Inferior parietal cortex (tissue), 1 donor: Measurements from ENCODE around the gene GJA3.
A peak's percentile ranks its signal among the peaks of the same experiment; 100 is the strongest.

ENCODE experiments used
- DNase-seq: peaks from one replicate; pipeline ENCODE4 v3.0.0-alpha.2; 2016; ENCODE audit errors: extremely low spot score

GJA3 gene

DNA sequence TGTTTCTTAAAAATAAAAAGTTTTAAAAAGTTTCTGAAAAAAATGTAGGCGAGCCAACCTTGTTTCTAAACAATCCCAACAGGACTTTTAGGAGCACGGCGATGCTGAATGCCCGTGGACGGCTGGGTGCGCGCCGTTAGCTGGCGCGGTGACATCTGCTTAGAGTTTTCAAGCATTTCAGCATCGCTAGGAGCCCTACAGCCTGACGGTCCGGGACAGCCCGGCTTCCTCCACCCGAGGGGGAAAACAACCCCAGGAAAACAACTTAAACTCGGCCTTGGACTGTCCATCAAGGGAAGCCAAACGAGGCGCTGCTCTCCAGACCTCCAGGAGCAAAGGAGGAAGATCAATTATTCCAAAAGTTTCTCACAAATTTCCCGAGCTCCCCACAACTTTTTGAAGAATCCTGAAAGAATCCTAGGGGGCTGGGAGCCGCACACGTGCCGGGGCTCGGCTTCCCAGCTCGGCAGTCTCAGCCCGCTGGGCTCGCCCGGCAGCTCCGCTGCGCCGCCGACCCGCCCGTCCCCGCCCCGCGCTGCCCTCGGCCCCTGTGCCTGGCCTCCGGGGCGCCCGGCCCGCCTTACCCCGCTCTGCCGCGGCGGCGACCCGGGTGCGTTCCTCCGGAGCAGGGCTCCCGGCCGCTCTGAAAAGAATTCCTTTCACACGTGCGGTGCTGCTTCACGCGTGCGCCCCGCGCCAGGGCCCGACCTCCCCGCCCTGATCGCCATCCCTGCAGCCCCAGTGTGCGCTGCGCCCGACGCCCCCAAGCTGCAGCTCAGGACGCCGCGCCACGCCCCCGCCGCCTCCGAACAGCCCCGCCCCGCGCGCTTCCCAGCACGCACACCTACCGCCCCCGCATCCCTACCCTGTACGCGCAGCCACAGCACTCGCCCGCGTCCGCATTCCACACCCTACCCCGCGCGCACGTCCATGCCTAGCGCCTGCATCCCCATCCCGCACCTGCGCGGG, at the start of gene GJA3:
Gene GJA3, minus strand, starts transcription at position 747 of the 969 bp plus-strand sequence. CDS start 17,764 bp downstream, outside the sequence.
- no peak for DNase-seq

DNA sequence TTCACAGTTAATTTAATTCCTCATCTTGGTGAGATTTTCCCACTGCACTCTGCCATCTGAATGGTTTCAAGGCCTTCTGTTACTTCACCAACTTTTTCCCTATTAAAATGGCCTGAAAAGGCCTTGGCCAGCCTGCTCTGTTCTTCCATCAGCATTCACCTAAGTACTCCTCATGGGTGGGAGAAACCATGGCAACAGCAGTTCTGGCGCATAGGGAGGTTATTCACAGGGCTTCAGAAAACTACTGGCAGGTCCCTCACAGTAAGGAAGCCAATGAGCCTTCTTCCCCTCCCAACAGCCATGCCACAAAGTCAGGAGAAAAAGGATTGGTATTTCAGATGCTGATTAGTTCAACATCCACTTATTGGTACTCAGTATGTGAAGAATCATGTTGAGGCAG, 49.1 kb upstream of the GJA3 start:
- no peak for DNase-seq

DNA sequence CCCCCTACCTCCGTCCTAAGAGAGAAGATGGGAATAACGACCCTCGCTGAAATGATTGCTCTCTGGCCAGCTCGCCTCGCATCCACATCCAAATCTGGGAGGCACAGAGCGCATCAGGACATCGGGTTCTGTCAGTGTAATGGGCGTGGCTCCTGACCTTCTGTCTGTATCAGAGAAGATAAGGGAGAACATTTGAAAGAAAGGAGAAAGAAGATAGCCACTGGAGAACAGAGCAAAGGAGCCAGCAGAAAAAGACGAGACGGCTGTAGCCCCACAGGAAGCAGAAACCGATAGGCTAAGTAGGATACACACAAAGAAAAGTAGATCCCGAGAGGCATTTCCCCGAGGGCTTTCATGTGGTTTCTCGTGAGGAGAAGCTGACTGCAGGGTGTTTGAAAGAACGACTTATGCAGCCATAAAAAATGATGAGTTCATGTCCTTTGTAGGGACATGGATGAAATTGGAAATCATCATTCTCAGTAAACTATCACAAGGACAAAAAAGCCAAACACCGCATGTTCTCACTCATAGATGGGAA, 45.9 kb upstream of the GJA3 start:
- DNase-seq, result no peak

DNA sequence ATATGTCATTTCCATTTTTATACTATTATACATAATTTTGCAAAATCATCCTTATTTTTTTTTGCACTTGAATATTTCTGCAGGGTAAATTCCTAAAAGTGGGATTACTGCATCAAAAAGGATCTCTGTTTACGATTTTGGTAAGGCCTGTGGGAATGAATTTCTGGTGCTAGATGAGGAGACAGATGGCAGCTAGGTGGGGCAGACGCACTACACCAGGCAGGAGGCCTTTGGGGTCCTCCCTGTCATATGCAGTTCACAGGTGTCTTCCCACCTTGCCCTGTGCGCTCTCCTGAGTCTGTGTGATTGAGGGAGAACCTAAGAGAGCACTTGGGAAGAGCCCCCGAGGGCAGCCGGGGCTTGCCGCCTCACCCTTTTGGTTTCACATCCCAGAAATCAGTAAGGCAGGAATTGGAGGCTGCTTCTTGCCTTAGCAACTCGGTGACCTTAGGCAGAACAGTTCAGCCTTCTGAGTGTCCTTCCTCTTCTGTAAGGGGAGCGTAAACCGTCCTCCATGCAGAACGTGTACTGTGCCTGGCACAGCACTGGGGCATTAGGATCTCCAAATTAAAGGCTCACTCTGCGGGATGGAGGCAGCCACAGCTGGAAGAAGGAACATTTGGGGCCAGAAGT, 45.3 kb upstream of the GJA3 start:
- DNase-seq, result no peak

DNA sequence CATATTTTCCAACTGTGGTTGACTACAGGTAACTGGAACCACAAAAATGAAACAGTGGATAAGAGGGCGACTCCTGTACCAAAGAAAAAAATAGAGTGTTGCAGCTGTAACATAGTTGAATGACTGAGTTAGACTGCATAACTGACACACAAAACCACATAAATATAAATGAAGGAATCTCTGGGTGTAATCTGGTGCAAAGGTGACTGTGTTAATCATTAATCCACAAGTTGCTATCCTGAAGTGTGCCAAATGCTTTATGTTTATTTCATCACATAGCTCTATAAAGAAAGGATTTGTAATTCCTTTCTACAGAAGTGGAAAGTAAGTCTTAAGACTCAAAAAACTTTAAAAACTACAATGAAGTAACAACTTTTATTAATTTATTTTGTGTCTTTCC, 37.9 kb upstream of the GJA3 start:
- no peak for DNase-seq

DNA sequence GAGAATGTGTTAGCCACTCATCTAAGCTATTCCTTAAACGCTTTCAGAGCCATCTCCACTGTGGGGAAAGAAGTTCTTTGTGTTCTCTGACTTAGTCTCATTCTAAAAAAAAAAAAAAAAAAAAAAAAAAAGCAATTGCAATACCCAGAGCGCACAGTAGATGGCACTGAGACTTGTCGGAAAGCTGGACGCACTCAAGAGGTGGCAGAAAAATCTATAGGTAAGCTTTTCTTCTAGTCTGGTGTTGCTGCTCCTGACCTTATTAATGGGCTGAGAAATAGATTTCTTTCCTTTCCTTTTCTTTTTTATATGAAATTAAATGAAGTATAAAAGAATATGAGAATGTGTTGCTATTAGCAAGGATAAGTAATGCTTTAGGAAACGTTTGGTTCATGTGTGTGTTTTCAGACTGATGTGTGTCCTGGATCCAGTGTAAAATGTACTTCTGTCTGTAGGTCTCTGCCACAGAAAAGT, 36.5 kb upstream of the GJA3 start:
- DNase-seq, result peak; percentile 69

DNA sequence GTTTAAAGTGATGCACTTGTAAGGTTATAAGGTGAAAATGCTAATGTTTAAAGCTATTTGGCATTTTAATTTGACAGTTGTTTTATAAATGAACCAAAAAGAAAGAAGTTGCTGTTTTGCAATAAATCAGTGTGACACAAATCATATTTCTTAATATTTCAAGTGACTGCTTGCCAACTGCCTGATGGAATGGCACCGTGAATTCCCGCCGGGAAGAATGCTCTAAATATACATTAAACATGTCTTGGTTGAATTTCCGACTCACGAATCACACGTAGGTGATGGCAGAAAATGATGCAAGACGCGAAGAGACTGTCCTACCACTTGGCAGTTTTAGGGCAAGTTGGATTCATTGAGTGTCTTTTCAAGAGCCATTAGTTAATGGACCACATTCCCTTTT, 34.9 kb upstream of the GJA3 start:
- DNase-seq, result no peak

DNA sequence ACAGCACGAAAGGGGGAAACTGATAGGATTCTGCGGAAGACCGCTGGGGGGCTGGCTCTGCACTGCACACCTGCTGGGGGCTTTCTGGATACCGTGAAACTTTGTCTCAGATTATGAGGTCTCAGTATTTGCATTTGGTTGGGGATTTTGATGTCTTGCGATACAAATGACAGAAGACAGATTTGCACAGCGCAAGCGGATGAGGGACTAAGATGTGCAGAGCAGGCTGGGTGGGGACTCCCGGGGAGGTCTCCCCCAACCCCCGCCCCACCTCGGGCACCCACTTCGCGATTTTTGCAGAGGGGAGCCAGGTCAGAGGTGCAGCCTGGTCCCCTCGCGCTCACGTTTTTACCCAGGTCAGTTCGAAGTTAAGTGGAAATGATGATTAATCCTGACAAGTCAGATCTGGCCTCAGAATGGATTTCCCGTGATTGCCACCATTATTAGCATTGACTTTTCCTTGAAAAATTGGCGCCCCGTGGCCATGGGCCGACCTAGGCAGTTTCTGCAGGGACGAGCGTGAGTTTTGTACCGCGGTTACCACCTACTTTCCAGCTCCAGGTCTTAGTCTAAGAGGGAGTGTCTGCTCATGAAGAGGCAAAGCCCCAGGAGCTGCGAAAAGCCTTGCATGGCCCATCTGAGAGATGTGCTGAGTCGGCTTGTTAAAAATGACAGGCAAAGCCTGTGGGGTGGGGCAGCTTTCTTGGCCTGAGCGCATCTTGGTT, 33.2 kb upstream of the GJA3 start:
- DNase-seq, result no peak

DNA sequence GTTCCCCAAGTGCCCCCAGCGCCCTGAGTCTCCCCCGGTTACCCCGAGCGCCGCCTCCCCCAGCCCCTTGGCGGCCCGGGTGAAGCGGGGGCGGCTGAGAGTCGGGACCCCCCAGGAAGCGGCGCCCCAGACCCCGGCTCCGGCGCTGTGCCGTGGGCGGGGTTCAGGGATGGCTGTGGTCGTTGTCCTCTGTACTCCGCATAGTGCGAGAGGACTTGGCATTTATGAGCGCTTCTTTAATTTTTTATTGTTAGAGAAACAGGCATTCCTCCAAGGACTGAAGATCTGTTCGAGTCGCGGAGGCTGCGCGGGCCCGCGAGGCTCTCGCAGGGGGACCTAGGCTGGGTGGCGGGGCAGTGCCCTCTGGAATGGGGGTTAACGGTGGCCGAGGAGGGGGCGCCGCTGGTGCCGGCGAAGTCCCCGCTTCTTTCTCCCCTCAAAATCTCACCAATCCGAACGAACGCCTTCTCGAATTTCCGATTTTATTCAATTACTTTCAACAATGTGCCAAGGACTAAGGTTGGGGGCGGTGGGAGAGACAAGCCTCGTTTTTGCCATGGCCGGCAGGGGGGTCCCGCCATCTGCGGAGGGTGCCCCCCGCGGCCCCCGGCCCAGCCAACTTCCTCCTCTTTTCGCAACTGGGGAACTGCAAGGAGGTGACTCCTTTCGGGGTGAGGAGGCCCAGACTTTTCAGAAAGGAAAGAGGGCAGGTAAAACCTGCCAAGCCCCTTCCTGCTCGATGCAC, 32.5 kb upstream of the GJA3 start:
- DNase-seq, result no peak

DNA sequence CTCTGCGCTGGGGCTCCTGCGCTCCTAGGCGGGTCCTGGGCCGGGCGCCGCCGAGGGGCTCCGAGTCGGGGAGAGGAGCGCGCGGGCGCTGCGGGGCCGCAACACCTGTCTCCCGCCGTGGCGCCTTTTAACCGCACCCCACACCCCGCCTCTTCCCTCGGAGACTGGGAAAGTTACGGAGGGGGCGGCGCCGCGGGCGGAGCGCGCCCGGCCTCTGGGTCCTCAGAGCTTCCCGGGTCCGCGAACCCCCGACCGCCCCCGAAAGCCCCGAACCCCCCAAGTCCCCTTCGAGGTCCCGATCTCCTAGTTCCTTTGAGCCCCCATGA, 31.9 kb upstream of the GJA3 start, which contains the start of gene GJB2:
Gene GJB2, minus strand, starts transcription at position 103 of the 326 bp plus-strand sequence. CDS start 3,357 bp downstream, outside the sequence.
- no peak for DNase-seq

DNA sequence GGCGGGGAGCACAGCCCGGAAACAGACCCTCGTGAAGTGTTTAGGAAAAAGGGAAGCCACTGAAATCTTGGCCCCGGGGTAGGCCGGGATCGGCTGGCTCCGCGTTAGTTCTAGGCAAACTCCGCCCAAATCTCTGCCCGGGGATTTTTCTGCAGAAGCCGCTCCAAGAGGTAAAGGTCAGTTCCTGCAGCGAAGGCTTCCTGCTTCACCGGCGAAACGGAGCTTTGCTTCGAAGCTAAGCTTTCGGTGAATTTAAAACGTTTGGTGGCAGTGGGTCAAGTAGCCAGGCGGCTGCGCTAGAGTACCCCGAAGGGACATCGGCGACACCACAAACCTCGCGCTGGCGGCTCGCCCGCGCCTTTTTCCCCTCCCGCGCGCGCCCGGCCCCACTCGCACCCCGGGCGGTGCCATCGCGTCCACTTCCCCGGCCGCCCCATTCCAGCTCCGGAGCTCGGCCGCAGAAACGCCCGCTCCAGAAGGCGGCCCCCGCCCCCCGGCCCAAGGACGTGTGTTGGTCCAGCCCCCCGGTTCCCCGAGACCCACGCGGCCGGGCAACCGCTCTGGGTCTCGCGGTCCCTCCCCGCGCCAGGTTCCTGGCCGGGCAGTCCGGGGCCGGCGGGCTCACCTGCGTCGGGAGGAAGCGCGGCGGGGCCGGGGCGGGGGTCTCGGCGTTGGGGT, 31.4 kb upstream of the GJA3 start:
- no peak for DNase-seq

DNA sequence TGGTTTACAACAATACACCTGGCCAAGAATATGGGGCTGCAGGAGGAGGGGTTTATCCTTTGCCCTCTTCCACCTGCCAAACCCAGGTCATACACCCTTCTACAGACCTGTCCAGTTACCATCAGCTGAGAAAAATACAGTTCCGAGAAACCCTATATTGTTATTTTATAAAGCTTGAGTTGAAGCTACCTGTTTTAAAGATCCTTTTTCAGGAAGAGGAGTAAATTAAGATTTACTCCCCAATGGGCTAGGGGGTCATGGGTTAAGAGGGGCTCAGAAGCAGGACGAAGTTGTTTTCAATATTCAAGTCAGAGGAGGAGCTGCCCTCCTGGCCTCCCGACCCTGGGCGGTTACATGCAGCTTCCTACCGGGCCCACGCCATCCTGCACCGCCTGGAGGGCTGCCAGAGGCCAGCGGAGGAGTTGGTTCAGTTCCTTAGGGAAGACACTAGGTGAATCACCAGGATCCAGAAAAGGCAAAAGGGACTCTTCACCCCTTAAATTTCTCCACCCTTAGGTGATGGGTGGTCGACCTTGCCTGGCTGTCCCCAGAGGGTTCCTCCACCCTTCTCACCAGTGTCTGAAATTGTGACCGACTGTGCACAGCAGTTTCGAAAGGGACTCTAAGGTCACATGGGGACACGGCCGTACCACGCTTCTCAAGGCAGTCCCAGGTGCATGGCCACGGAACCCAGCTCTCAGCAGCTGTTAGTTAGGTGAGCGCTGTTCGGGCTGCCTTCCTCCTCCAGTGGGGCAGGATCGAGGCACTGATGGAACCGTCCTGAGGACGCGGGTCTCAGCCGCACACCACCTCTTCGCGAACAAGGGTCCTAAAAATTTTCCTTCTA, 30.7 kb upstream of the GJA3 start:
- DNase-seq, result no peak

DNA sequence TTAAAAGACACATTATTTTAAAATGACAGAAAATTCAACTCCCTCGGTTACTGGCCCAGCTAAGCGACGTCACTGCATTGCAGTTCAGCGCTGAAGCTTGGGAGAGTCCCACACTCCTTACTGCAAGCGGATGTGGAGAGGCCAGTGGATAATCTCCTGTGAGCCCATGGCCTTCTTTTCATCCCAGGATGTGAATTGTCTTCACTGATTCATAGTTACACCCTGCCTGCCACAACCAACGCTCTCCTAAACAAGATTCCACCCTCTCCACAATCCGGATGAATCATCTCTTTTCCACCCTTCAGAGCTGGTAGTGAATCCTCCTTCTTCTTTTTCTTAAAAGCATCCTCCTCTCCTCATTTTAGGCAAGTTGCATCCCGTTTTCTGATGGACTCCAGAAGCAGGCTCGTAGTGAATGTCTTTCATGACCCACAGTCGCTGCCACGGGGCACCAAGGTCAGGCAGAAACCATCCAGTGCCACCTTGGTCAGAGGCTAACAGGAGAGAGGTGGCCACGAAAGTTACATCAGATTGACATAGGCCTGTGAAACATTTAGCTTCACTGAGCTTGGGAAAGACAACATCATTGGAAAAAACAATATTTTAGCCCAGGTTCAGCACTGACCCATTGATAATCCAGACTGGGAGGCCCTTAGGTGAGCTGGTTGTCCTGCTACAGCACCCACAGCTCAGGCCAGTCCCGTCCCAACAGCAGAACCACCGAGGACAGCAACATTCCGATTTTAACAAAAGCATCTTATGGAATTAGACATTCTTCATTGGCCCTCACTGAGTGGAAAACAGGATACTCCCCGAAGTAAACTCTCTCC, 29.8 kb upstream of the GJA3 start:
- DNase-seq, result no peak

DNA sequence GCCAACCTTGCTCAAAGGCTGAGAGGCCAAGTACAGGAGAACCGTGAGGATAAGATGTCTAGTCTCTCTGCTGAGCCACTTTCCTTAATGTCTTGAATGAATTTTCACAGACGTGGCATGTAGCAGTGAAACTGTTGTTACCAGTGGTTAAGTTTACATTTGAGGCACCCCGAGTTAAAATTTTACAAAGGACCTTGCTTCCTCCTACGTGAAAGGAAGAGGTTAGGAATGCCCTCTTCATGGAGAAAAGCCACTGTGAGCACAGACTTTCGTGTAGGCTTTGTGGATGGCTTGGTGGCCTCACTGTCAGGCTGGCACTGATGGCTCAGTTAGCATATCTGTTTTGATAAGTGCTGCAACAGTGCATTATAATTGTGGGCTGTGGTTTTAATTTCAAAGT, 29.2 kb upstream of the GJA3 start:
- no peak for DNase-seq

DNA sequence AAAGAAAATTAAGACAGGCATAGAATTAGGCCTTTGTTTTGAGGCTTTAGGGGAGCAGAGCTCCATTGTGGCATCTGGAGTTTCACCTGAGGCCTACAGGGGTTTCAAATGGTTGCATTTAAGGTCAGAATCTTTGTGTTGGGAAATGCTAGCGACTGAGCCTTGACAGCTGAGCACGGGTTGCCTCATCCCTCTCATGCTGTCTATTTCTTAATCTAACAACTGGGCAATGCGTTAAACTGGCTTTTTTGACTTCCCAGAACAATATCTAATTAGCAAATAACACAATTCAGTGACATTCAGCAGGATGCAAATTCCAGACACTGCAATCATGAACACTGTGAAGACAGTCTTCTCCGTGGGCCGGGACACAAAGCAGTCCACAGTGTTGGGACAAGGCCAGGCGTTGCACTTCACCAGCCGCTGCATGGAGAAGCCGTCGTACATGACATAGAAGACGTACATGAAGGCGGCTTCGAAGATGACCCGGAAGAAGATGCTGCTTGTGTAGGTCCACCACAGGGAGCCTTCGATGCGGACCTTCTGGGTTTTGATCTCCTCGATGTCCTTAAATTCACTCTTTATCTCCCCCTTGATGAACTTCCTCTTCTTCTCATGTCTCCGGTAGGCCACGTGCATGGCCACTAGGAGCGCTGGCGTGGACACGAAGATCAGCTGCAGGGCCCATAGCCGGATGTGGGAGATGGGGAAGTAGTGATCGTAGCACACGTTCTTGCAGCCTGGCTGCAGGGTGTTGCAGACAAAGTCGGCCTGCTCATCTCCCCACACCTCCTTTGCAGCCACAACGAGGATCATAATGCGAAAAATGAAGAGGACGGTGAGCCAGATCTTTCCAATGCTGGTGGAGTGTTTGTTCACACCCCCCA, 28.1 kb upstream of the GJA3 start:
- no peak for DNase-seq

DNA sequence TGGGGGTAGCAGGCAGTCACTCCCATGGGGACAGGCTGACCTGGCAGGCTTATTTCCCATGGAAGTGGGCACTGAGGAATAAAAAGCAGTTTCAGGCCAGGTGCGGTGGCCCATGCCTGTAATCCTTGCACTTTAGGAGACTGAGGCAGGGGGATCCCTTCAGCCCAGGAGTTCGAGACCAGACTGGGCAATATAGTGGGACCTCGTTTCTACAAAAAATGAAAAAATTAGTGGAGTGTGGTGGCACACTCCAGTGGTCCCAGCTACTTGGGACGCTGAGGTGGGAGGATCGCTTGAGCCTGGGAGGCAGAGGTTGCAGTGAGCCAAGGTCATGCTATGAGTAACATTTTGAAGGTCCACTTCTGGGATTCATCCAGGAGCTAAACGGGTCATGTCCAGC, 25.9 kb upstream of the GJA3 start:
- no peak for DNase-seq

DNA sequence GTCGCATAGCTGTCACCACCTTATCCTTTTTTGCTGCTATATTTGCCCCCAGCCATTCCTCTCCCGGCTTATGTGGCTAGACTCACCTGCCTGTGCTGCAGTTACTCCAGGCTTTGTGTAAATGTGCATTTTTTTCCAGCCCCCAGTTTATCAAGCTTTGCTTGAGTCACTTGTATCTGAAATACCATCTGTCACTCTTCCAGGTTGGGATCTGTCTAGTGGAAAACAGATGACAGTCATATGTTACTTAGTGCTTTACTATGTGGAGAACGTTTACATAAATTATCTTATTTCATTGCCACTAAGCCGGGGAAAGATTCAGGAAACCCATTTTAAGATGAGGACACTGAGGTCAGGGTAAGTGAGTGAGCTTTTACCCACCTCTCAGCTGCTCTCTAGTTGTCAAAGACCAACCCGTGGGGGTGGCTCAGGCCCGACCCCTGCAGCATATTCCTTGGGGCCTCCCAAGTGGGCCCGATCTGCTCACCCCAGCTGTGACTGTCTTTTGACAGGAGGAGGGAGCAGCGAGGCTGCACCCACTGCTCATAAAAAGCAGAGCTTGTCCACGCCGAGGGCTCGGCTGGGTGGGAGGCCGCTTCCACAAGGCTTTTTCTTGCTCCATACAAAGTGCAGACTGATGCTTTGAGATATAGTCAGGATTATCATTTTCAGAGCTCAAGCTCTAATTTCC, 24.7 kb upstream of the GJA3 start:
- no peak for DNase-seq
